ENCODE measurements around the gene GPSM1. TPM values are rescaled to one million over a fixed set of nuclear protein-coding genes. Genes with fewer than 3 reads are reported as not detected.

GPSM1 gene
- total RNA-seq, 1 experiment from 2014 or later, result 24.7 TPM

- Histone ChIP-seq H3K27ac (ENCODE audit: insufficient read length, low read depth, low read length) (no peak overlapping the region), H3K27me3 (ENCODE audit: insufficient read depth, low read length) (no peaks in the 10 kb centered on the region), H3K4me1 (ENCODE audit: insufficient read depth, low read length) (no peaks in the 10 kb centered on the region), H3K4ac (ENCODE audit: low read depth, low read length) (no peak overlapping the region; the same call in 1 of the 2 replicates), H3K56ac (ENCODE audit: insufficient read length, low read depth, low read length) (no peak overlapping the region), H2BK12ac (ENCODE audit: insufficient read length, low read depth, low read length) (no peak overlapping the region), H4K5ac (ENCODE audit: insufficient read length, low read depth, low read length) (no peak overlapping the region), H3K9me3 (ENCODE audit: control insufficient read depth, low read depth, low read length) (no peaks in the 10 kb centered on the region), H3K79me1 (ENCODE audit: insufficient read depth, low read depth, low read length, poor library complexity, severe bottlenecking) (no peaks in the 10 kb centered on the region), H2BK20ac (ENCODE audit: low read depth, low read length, poor library complexity, severe bottlenecking) (no peak overlapping the region), H2AK5ac (ENCODE audit: insufficient read length, low read length) (no peak overlapping the region), H3K4me2 (ENCODE audit: insufficient read depth, insufficient read length, low read length) (no peak overlapping the region), H2BK120ac (ENCODE audit: low read depth, low read length, poor library complexity, severe bottlenecking) (no peak overlapping the region), H4K20me1 (ENCODE audit: control insufficient read depth, insufficient read depth, insufficient read length) (no peaks in the 10 kb centered on the region), H3K14ac (ENCODE audit: insufficient read depth, low read length) (peak overlapping the region; percentile 50), H2AFZ (ENCODE audit: low read length) (no peak overlapping the region), H3K18ac (ENCODE audit: insufficient read length, low read depth, low read length) (peak overlapping the region; percentile 47), H2BK15ac (ENCODE audit: low read depth, low read length) (no peak overlapping the region), H3K23ac (ENCODE audit: insufficient read length, low read depth, low read length) (no peak overlapping the region), H3K79me2 (ENCODE audit: insufficient read depth, low read length) (no peaks in the 10 kb centered on the region), H3K23me2 (ENCODE audit: insufficient read length, low read depth, low read length, poor library complexity, severe bottlenecking) (no peaks in the 10 kb centered on the region), H3K9ac (ENCODE audit: extremely low read depth, insufficient read length, low read length) (no peak overlapping the region), H3T11ph (ENCODE audit: low read length) (no peak overlapping the region), H4K8ac (replicated peaks; ENCODE audit: insufficient read length, low read depth, low read length) (no peak overlapping the region), H2BK5ac (ENCODE audit: insufficient read length, low read length) (no peak overlapping the region), H4K91ac (ENCODE audit: insufficient read length, low read depth, low read length) (peak overlapping the region; percentile 8)
- TF ChIP-seq CTCF (conservative IDR thresholded peaks at IDR 0.05), result no peak
- WGBS (ENCODE audit: extremely low coverage, insufficient read length, low lambda C conversion rate), result no CpG with 5 or more reads among the region's 23 CpGs
- peak overlapping the region in 2 of 3 experiments; percentile 83 to 94; a peak in 3 of 7 replicates for H3K27ac Mint-ChIP-seq
- H3K27me3 Mint-ChIP-seq (ENCODE audit: low read depth), result no peaks in the 10 kb centered on the region; the same call in 1 of the 2 replicates
- H3K9me3 Mint-ChIP-seq, result no peaks in the 10 kb centered on the region
- H3K4me1 Mint-ChIP-seq, result peaks cover 6 to 30% of the 10 kb centered on the region in 2 experiments; a peak in 3 of 4 replicates
- H3K4me3 Mint-ChIP-seq, result peak overlapping the region; percentile 59 to 80
- peak; percentile 68 for DNase-seq
- no peaks in the 10 kb centered on the region; a peak in 1 of 7 replicates for H3K36me3 Mint-ChIP-seq (ENCODE audit: insufficient read depth in 1 of 3, low read depth in 3 of 3)
Observed at GRCh38 chr9:136343121-136343883, 16.0 kb downstream of the GPSM1 start.
